Stimulated activated naive CD8-positive, alpha-beta T cell treated with anti-CD3 and anti-CD28 coated beads, Interleukin-15, amount 100 ng/mL, for 72 hours (primary cell): ENCODE data around the gene HSPA6.
"Not testable (repeated sequence)": the region's sequence is repeated elsewhere in the genome, so short reads cannot be mapped to it uniquely, and the experiment has no call there.

Experiments
- ATAC-seq: fragments of 150-1000 bp; cut with Tn5 transposase; 2 replicates; pipeline ENCODE4 v1.10.0; 2021; ENCODE audit warnings: mild to moderate bottlenecking, moderate library complexity
- DNase-seq, 2 donors: peaks; one replicate each; pipeline ENCODE4 v3.0.0; 2021 to 2022
- H3K27ac Mint-ChIP-seq, 2 donors: one replicate each; pipeline ENCODE4 v1.8.0; 2022; ENCODE audit warnings: mild to moderate bottlenecking in 2 of 2, mixed read lengths in 2 of 2, moderate library complexity in 2 of 2
- H3K27me3 Mint-ChIP-seq: one replicate; pipeline ENCODE4 v1.8.0; 2022; ENCODE audit warnings: mixed read lengths
- H3K4me1 Mint-ChIP-seq: one replicate; pipeline ENCODE4 v1.8.0; 2022; ENCODE audit warnings: mild to moderate bottlenecking, mixed read lengths
- H3K4me3 Mint-ChIP-seq, 2 donors: one replicate each; pipeline ENCODE4 v1.8.0; 2022; ENCODE audit warnings: mild to moderate bottlenecking in 2 of 2, mixed read lengths in 2 of 2, moderate library complexity in 1 of 2
- H3K9me3 Mint-ChIP-seq, 2 donors: one replicate each; pipeline ENCODE4 v1.8.0; 2022; ENCODE audit warnings: mixed read lengths in 2 of 2

The HSPA6 gene

DNA sequence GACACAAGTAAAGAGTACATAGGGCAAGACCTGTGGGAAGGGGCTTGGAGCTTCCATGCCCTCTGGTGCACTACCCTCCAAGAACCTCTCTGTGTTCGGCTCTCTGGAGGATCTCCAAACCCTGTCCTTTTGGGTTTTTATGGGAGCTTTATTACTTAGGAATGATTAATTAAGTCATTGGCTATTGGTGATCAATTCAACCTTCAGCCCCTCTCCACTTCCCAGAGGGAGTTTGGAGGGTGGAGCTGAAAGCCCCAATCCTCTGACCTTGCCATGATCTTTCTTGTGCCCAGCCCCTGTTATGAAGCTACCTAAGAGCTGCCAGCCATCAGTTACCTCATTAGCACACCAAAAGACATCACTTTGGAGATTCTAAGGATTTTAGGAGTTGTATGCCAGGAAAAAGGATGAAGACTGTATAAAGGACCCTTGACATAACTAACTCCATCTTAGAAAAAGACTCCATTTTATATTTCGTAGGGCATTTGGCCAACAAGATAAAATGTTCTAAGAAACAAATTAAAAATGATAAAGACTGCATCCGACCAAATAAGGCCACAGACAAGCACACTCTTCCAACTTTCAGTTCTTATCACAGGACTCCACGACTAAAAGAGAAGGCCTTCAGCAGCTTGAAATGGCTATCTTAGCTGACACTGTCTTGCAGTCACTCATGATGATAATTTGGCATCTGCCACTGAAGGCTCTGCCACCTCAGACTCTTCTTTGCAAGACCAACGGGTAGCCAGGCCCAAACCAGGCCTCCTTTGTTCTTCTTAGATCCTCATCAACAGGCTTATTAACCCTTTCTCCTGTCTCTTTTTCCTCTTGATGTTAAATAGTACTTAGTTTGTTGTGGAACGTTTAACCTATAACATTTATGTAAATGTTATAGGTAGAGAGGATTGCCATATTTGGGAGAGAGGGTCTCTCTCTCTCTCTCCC lies 33.4 kb downstream of the HSPA6 start:
- not testable (repeated sequence) for H3K9me3 Mint-ChIP-seq, H3K4me3 Mint-ChIP-seq, ATAC-seq, H3K27me3 Mint-ChIP-seq, H3K27ac Mint-ChIP-seq, DNase-seq
- H3K4me1 Mint-ChIP-seq: peaks cover 29% of the 10 kb centered on the region

DNA sequence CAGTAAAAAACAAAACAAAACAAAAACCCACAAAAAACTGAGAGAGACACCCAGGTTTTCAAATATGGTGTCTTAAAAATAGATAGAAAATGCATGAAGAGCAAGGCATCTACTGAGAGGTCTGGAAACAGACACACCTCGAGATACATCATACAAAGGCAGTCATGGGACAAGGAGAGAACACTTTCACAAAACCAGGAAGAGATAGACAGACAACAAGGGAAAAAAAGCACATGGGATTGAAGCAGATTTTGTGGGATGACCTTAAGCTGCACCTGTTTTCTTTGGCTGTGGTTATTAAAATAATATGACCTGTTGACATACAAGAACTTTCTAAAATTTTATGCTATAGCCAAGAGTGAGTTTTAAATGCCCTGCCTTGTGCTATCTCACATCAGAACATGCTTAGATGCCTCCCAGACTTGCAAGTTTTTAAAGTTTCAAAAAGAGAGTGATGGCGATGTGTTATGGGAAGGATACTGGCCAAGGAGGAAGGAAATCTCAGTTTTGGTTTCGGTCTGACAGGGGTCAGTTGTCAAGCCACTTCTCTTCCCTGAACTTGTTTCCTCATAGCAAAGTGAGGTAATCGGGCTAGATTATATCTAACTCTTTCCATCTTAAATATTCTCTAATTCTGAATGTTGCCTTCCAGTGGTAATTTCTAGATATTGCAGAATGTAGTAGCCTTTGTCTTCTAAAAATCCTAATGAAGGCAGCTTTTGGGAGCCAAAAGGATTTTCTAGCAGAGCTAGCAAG lies 36.8 kb downstream of the HSPA6 start:
- ATAC-seq: peak; percentile 43
- H3K9me3 Mint-ChIP-seq, H3K27me3 Mint-ChIP-seq, DNase-seq, H3K4me3 Mint-ChIP-seq: not testable (repeated sequence)
- Mint-ChIP-seq H3K27ac (peak overlapping the region in 1 of 2 donors; percentile 75), H3K4me1 (peaks cover 13% of the 10 kb centered on the region)

DNA sequence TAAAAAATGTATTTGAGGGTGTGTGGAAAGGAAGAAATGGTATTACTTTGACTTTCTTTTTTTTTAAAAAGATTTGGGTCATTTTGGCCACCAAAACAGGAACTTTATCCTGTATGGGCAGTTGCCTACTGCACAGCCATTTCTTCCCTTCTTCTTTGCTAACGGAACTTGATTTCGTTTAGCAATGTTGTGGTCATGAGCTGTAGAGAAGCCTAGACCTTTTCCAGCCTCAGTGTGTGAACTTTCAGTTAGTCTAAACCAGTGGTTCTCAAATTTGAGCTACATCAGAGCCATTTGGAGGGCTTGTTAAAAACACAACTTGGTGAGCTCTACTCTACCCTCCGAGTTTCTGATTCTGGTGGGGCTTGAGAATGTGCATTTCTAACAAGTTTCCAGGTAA lies 38.1 kb downstream of the HSPA6 start:
- H3K27ac Mint-ChIP-seq, ATAC-seq, H3K4me3 Mint-ChIP-seq: not testable (repeated sequence)

DNA sequence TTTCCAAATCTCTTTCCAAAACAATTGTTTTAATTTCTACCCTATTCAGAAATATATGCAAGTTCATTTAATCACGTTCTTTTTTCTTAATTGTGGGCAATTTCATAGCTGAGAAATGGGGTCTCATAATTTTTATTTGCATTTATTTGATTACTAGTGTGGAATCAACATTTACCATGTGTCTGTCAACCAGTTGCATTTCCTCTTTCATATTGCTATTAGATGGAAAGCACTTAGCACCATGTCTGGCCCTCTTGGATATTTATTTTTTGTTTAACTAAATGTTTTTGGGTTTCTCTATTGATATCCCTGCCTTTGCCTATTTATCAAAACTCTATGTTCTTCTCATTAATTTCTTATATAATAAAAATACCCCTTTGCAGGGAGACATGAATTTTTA lies 39.2 kb downstream of the HSPA6 start:
- DNase-seq, ATAC-seq, H3K4me3 Mint-ChIP-seq, H3K27ac Mint-ChIP-seq, H3K9me3 Mint-ChIP-seq, H3K27me3 Mint-ChIP-seq: not testable (repeated sequence)
- H3K4me1 Mint-ChIP-seq: peaks cover 18% of the 10 kb centered on the region

More for the DNA sequence above, 38.1 kb downstream of the HSPA6 start:
- DNase-seq, H3K9me3 Mint-ChIP-seq, H3K27me3 Mint-ChIP-seq: not testable (repeated sequence)
- H3K4me1 Mint-ChIP-seq: peaks cover 18% of the 10 kb centered on the region

GRCh38 chr1:161566602-161566960 lies 42.2 kb downstream of the HSPA6 start:
- not testable (repeated sequence) for DNase-seq, H3K4me1 Mint-ChIP-seq, H3K27me3 Mint-ChIP-seq, H3K9me3 Mint-ChIP-seq, H3K4me3 Mint-ChIP-seq, H3K27ac Mint-ChIP-seq, ATAC-seq

- not testable (repeated sequence) for H3K9me3 Mint-ChIP-seq, H3K27ac Mint-ChIP-seq, H3K4me1 Mint-ChIP-seq, H3K4me3 Mint-ChIP-seq, H3K27me3 Mint-ChIP-seq, ATAC-seq, DNase-seq
Observed at GRCh38 chr1:161571703-161572102, 47.4 kb downstream of the HSPA6 start.
